CD4-positive, CD25-positive, alpha-beta regulatory T cell (primary cell): ENCODE results near the gene CCSER1. TPM values are rescaled to one million over a fixed set of nuclear protein-coding genes. Genes with fewer than 3 reads are reported as not detected.
A peak's percentile ranks its signal among the peaks of the same experiment; 100 is the strongest.
"Not testable (repeated sequence)": the region's sequence is repeated elsewhere in the genome, so short reads cannot be mapped to it uniquely, and the experiment has no call there.

Experiments
- ATAC-seq, 2 donors: fragments of 150-1000 bp; cut with Tn5 transposase; one replicate each; pipeline ENCODE4 v1.10.0; 2021; ENCODE audit warnings: low read depth in 2 of 2, moderate number of reproducible peaks in 2 of 2, moderate library complexity in 1 of 2
- DNase-seq, 3 donors: peaks; one replicate each; pipeline versions ENCODE4 v3.0.0 to v3.0.0-alpha.2; 2012 to 2022; ENCODE audit warnings: mixed read lengths in 1 of 3
- H3K27ac ChIP-seq: one replicate; pipeline ENCODE4 v1.7.0; 2013; ENCODE audit warnings: mild to moderate bottlenecking, low read length; ENCODE audit not compliant: insufficient read depth, poor library complexity, severe bottlenecking
- H3K27me3 ChIP-seq: one replicate; pipeline ENCODE4 v1.7.0; 2013; ENCODE audit warnings: low read length; ENCODE audit not compliant: control insufficient read depth, insufficient read depth
- H3K36me3 ChIP-seq: one replicate; pipeline ENCODE4 v1.7.0; 2013; ENCODE audit warnings: mild to moderate bottlenecking, low read length, moderate library complexity; ENCODE audit not compliant: control insufficient read depth, insufficient read depth
- H3K4me1 ChIP-seq: 2 replicates; pipeline ENCODE4 v1.7.0; 2013; ENCODE audit warnings: mild to moderate bottlenecking, low read length; ENCODE audit not compliant: insufficient read depth, control insufficient read depth, poor library complexity, severe bottlenecking
- H3K4me3 ChIP-seq: one replicate; pipeline ENCODE4 v1.7.0; 2013; ENCODE audit warnings: low read depth, mild to moderate bottlenecking, low read length, moderate library complexity
- H3K9me3 ChIP-seq, 2 experiments: 1 replicate in 1 of 2; 2 replicates in 1 of 2; pipeline ENCODE4 v1.7.0; 2013; ENCODE audit warnings: low read length in 2 of 2, mild to moderate bottlenecking in 1 of 2, moderate library complexity in 1 of 2; ENCODE audit not compliant: control insufficient read depth in 2 of 2
- H3K27ac Mint-ChIP-seq, 3 donors: one replicate each; pipeline ENCODE4 v1.8.0; 2020 to 2022; ENCODE audit warnings: mild to moderate bottlenecking in 3 of 3, mixed read lengths in 3 of 3, moderate library complexity in 2 of 3
- H3K27me3 Mint-ChIP-seq: one replicate; pipeline ENCODE4 v1.8.0; 2022; ENCODE audit warnings: mild to moderate bottlenecking, mixed read lengths
- H3K36me3 Mint-ChIP-seq: one replicate; pipeline ENCODE4 v1.8.0; 2020; ENCODE audit warnings: mixed read lengths
- H3K4me1 Mint-ChIP-seq, 4 donors: one replicate each; pipeline ENCODE4 v1.8.0; 2020 to 2022; ENCODE audit warnings: mixed read lengths in 4 of 4, mild to moderate bottlenecking in 1 of 4
- H3K4me3 Mint-ChIP-seq, 4 donors: one replicate each; pipeline ENCODE4 v1.8.0; 2020 to 2022; ENCODE audit warnings: mild to moderate bottlenecking in 4 of 4, mixed read lengths in 4 of 4, moderate library complexity in 3 of 4
- H3K9me3 Mint-ChIP-seq, 7 donors: one replicate each; pipeline ENCODE4 v1.8.0; 2020 to 2022; ENCODE audit warnings: mixed read lengths in 7 of 7, mild to moderate bottlenecking in 3 of 7, moderate library complexity in 2 of 7
- polyA plus RNA-seq, 4 donors: library from polyadenylated mRNA; unstranded; fragments of 300-500 nt; fragmentation: Illumina TruSeq; gene quantifications; one replicate each; pipeline ENCODE4 v1.2.3, GENCODE V29; 2021
- total RNA-seq: library from RNA; stranded (reverse); gene quantifications from one replicate; pipeline ENCODE4 v1.2.3, GENCODE V29; 2022

The CCSER1 gene
- total and polyA plus RNA-seq, 5 donors from 2014 or later = 0.20 to 0.60 TPM; not detected in 3

DNA sequence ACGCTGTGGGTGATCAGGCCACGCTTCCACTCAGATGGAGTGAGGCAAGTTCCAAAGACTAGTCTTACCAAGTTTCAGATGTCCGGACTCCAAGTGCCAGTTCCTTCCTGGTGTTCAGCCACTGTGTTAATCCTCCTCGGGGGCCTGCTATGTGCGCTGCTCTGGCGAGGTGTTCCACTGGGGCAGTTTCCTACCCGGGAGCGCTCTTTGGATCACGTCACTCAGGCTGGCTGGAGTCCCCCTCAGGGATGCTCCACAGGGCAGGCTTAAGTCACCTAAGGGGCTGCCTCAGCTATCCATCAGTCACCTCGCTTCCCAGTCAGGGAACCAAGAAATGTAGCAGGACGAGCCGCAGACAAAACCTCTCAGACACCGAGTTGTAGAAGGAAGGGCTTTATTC lies 1231.4 kb downstream of the CCSER1 start:
- not testable (repeated sequence) for H3K27me3 ChIP-seq, H3K4me3 ChIP-seq, H3K27me3 Mint-ChIP-seq, H3K27ac ChIP-seq, DNase-seq, H3K9me3 ChIP-seq, H3K27ac Mint-ChIP-seq, H3K36me3 ChIP-seq, H3K4me1 Mint-ChIP-seq, H3K36me3 Mint-ChIP-seq, H3K4me1 ChIP-seq, ATAC-seq
- Mint-ChIP-seq H3K9me3 (peaks cover 2 to 20% (median 5%) of the 10 kb centered on the region in 7 donors), H3K4me3 (peak overlapping the region in 1 of 4 donors; percentile 79)

DNA sequence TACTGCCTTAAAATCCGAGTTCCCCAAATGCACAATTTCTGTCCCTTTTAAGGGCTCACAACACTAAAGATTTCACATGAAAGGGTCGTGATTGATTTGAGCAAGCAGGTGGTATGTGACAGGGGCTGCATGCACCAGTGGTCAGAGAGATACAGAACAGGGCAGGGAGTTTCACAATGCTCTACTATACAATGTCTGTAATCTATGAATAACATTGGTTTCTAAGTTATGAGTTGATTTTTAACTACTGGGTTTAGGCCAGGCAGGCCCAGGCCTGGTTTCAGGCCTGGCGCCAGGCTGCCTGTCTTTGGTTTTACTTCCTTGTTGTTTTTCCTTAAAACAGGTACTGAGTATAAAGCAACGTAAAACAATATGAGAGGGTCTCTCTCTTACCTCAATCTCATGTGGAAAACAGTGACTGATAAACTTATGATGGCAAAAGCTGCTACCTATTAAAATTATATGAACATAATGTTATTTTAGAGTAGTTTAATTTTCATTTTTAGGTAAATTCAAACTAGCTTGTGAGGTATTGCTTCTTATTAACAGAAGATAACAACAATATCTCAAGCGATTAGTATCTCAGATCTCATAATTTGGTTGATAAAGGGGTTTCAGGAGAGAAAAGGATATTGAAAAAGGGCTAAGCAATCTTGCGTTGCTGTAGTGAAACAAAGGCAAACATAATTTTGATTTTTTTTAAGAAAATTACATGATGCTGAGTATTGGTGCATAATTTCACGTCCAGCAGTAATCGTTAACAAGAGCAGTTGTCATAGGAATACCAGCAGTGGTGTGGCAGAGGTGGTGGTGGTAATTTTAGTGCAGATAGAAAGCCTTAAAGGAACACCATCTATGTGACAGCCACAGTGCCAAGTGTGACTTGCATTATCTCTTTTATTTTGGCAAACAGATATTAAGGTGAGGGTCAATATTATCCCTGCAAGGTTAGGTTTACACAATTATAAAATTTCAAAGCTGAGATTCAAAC lies 1232.1 kb downstream of the CCSER1 start:
- Mint-ChIP-seq H3K4me3 (no peak overlapping the region), H3K36me3 (no peaks in the 10 kb centered on the region), H3K27ac (no peak overlapping the region), H3K9me3 (peaks cover 0 to 16% (median 5%) of the 10 kb centered on the region in 7 donors), H3K27me3 (no peaks in the 10 kb centered on the region), H3K4me1 (no peaks in the 10 kb centered on the region)
- Histone ChIP-seq H3K27ac (no peak overlapping the region), H3K4me1 (no peaks in the 10 kb centered on the region), H3K9me3 (peaks cover 0 to 3% of the 10 kb centered on the region in 2 experiments), H3K27me3 (no peaks in the 10 kb centered on the region), H3K4me3 (no peak overlapping the region), H3K36me3 (no peaks in the 10 kb centered on the region)
- no peak for ATAC-seq
- no peak for DNase-seq

DNA sequence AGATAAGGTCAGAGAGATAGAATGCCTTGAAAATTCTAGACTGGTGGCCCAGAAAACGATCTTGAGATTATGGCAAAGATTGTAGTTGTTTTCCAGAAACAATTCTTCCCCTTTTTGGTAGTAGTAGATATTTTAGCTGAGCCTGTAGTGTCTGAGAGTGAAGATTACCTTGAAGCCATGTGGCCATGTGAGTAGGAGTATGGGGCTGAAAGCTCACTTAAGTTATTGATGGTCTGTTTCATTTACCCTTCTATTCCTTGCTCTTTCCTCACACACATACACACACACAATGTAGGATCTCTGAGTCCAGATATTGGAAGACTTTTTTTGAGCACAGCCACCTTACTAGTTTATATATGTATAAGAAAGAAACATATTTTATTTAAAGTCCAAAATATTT lies 1234.9 kb downstream of the CCSER1 start:
- H3K27me3 ChIP-seq = no peaks in the 10 kb centered on the region
- H3K4me3 ChIP-seq = no peak overlapping the region
- no peak overlapping the region for H3K27ac ChIP-seq
- H3K4me1 ChIP-seq = no peaks in the 10 kb centered on the region
- no peak for ATAC-seq
- Mint-ChIP-seq H3K9me3 (peaks cover 0 to 12% (median 7%) of the 10 kb centered on the region in 7 donors), H3K27me3 (no peaks in the 10 kb centered on the region), H3K27ac (no peak overlapping the region), H3K36me3 (no peaks in the 10 kb centered on the region), H3K4me1 (no peaks in the 10 kb centered on the region), H3K4me3 (no peak overlapping the region)
- H3K9me3 ChIP-seq = peaks cover 0 to 3% of the 10 kb centered on the region in 2 experiments
- H3K36me3 ChIP-seq = no peaks in the 10 kb centered on the region
- no peak for DNase-seq

DNA sequence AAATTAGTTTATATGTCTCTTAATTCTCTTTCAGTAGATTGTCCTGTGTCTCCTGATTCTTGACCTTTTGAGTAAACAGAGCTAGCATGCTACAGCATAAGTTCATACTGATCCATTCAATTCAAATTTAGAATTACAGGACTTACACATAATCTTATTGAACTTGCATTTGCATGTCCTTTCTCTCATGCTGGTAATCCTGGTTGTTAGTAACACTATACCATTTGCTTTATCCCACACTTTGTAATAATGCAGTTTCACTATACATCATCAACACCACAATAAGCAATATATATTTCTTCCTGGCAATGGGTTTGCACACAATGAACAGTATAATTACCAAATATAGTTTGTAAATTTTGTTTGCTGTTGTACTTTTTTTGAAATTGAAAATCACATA lies 1239.4 kb downstream of the CCSER1 start:
- Histone ChIP-seq H3K27ac (no peak overlapping the region), H3K4me3 (no peak overlapping the region), H3K4me1 (no peaks in the 10 kb centered on the region), H3K9me3 (peaks cover 0 to 1% of the 10 kb centered on the region in 2 experiments), H3K36me3 (no peaks in the 10 kb centered on the region), H3K27me3 (no peaks in the 10 kb centered on the region)
- Mint-ChIP-seq H3K4me1 (no peaks in the 10 kb centered on the region), H3K9me3 (peaks cover 3 to 12% (median 7%) of the 10 kb centered on the region in 7 donors), H3K4me3 (no peak overlapping the region), H3K36me3 (no peaks in the 10 kb centered on the region), H3K27me3 (no peaks in the 10 kb centered on the region), H3K27ac (no peak overlapping the region)
- no peak for DNase-seq
- no peak for ATAC-seq

DNA sequence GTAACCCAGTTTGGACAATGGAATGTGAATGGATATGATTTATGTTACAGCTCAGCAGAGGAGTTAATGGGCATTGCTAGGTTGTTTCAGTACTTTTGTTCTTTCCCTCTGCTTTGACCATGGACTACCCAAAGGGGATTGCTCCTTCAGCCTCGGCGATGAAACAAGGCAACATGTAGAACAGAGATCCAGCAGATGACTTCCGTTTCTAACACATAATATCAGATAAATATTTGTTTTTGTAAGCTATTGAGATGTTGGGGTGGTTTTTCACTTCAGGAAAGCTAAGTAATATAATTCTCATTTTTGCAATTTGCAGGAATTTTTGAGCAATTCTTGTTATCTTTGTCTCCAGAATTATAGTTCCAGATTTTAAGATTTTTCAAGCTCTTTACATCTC lies 1241.9 kb downstream of the CCSER1 start:
- no peak overlapping the region for H3K27ac ChIP-seq
- no peak overlapping the region for H3K4me3 ChIP-seq
- no peak overlapping the region for H3K4me3 Mint-ChIP-seq
- H3K27ac Mint-ChIP-seq = no peak overlapping the region
- no peaks in the 10 kb centered on the region for H3K27me3 Mint-ChIP-seq
- H3K36me3 Mint-ChIP-seq = no peaks in the 10 kb centered on the region
- H3K27me3 ChIP-seq = no peaks in the 10 kb centered on the region
- DNase-seq (no peak), ATAC-seq (no peak)
- H3K36me3 ChIP-seq = no peaks in the 10 kb centered on the region
- H3K4me1 Mint-ChIP-seq = no peaks in the 10 kb centered on the region
- H3K9me3 ChIP-seq = no peaks in the 10 kb centered on the region
- no peaks in the 10 kb centered on the region for H3K4me1 ChIP-seq
- peaks cover 0 to 12% (median 7%) of the 10 kb centered on the region in 7 donors for H3K9me3 Mint-ChIP-seq

DNA sequence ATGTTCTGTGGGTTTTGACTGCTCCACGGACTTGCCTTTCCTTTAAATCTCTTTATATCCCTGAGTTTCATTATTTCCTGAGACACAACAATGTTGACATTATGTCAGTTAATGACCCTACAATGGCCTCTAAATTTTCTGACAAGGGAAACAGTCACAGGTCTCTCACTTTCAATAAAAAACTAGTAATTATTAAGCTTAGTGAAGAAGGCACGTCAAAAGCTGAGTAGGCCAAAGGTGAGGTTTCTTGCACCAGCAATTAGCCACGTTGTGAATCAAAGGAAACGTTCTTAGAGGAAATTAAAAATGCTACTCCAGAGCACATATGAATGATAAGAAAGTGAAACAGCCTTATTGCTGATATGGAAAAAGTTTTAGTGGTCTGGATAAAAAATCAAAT lies 1246.4 kb downstream of the CCSER1 start:
- Histone ChIP-seq H3K4me1 (no peaks in the 10 kb centered on the region), H3K36me3 (no peaks in the 10 kb centered on the region), H3K9me3 (no peaks in the 10 kb centered on the region), H3K27ac (no peak overlapping the region), H3K4me3 (no peak overlapping the region), H3K27me3 (no peaks in the 10 kb centered on the region)
- no peak for DNase-seq
- Mint-ChIP-seq H3K36me3 (no peaks in the 10 kb centered on the region), H3K27ac (no peak overlapping the region), H3K27me3 (no peaks in the 10 kb centered on the region), H3K4me1 (no peaks in the 10 kb centered on the region), H3K9me3 (peaks cover 0 to 18% (median 9%) of the 10 kb centered on the region in 7 donors), H3K4me3 (no peak overlapping the region)
- ATAC-seq = no peak

DNA sequence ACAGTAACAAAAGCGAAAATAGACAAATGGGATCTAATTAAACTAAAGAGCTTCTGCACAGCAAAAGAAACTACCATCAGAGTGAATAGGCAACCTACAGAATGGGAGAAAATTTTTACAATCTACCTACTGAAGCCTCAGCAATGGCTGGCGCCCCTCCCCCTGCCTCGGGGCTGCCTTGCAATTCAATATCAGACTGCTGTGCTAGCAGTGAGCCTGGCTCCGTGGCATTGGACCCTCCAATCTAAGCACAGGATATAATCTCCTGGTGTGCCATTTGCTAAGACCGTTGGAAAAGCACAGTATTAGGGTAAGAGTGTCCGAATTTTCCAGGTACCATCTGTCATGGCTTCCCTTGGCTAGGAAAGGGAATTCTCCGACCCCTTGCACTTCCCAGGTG lies 1278.2 kb downstream of the CCSER1 start:
- not testable (repeated sequence) for H3K4me3 Mint-ChIP-seq, ATAC-seq, DNase-seq, H3K36me3 Mint-ChIP-seq, H3K9me3 ChIP-seq, H3K27ac ChIP-seq, H3K36me3 ChIP-seq, H3K27me3 ChIP-seq, H3K27ac Mint-ChIP-seq, H3K27me3 Mint-ChIP-seq, H3K4me1 ChIP-seq, H3K4me3 ChIP-seq, H3K4me1 Mint-ChIP-seq
- H3K9me3 Mint-ChIP-seq = peaks cover 0 to 27% (median 7%) of the 10 kb centered on the region in 7 donors

DNA sequence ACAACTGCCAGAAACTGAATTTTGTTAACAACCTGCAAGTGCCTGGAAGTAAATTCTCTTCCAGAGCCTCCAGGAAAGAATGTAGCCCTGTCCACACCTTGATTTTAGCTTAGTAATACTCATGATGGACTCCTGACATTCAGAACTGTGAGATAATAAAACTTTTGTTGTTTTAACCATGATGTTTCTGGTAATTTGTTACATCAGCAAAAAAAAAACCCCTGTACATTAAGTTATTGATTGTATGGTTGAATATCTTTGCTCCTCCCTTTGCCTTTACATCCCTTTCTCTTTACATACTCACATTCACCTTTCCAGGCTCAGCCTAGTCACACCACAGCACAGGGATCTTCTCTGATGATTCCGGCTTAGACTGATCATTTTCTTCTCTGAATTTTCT lies 1294.8 kb downstream of the CCSER1 start:
- H3K4me3 Mint-ChIP-seq = no peak overlapping the region
- peaks cover 3 to 33% (median 11%) of the 10 kb centered on the region in 7 donors for H3K9me3 Mint-ChIP-seq
- H3K36me3 ChIP-seq = no peaks in the 10 kb centered on the region
- H3K4me1 Mint-ChIP-seq = no peaks in the 10 kb centered on the region
- no peak overlapping the region for H3K4me3 ChIP-seq
- peaks cover 0 to 1% of the 10 kb centered on the region in 2 experiments for H3K9me3 ChIP-seq
- DNase-seq (no peak), ATAC-seq (no peak)
- no peaks in the 10 kb centered on the region for H3K4me1 ChIP-seq
- no peaks in the 10 kb centered on the region for H3K27me3 ChIP-seq
- H3K27me3 Mint-ChIP-seq = no peaks in the 10 kb centered on the region
- H3K27ac ChIP-seq = no peak overlapping the region
- no peak overlapping the region for H3K27ac Mint-ChIP-seq
- no peaks in the 10 kb centered on the region for H3K36me3 Mint-ChIP-seq
